Thyroid gland (tissue), 4 donors: ENCODE results near the gene KRTAP2-2.

Experiments
- CTCF ChIP-seq, 6 experiments: fragments of 200-600 bp in 3 of 6; fragments of 450-650 bp in 3 of 6; sonication (generic) in 3 of 6; IDR thresholded peaks; one replicate each; pipeline ENCODE4 v1.5.1; 2016 to 2019; ENCODE audit warnings: antibody characterized with exemption in 6 of 6, mild to moderate bottlenecking in 2 of 6, inconsistent platforms in 1 of 6, moderate library complexity in 1 of 6
- POLR2A ChIP-seq, 2 donors: fragments of 450-650 bp; IDR thresholded peaks; one replicate each; pipeline ENCODE4 v1.6.1; 2017; ENCODE audit warnings: antibody characterized with exemption in 2 of 2, mild to moderate bottlenecking in 2 of 2, moderate library complexity in 1 of 2

GRCh38 chr17:41063449-41063848 is 8.4 kb upstream of the KRTAP2-2 start:
- TF ChIP-seq CTCF (IDR thresholded peaks at IDR 0.05) = no peak
- TF ChIP-seq POLR2A (IDR thresholded peaks at IDR 0.05) = no peak
